Measurements from ENCODE around the gene ARHGEF28. TPM values are rescaled to one million over a fixed set of nuclear protein-coding genes. Genes with fewer than 3 reads are reported as not detected.

Gene ARHGEF28
- total RNA-seq, 1 donor from 2014 or later = 0.93 TPM

- Mint-ChIP-seq H3K9me3 (peaks cover 2% of the 10 kb centered on the region), H3K27ac (ENCODE audit: unreplicated experiment) (no peak overlapping the region), H3K4me1 (peaks cover 11% of the 10 kb centered on the region), H3K36me3 (ENCODE audit: low read depth) (no peaks in the 10 kb centered on the region), H3K27me3 (ENCODE audit: low read depth) (no peaks in the 10 kb centered on the region), H3K4me3 (no peak overlapping the region)
- no peak for DNase-seq (ENCODE audit: low read depth, low spot score)
- TF ChIP-seq, protein P1, sequence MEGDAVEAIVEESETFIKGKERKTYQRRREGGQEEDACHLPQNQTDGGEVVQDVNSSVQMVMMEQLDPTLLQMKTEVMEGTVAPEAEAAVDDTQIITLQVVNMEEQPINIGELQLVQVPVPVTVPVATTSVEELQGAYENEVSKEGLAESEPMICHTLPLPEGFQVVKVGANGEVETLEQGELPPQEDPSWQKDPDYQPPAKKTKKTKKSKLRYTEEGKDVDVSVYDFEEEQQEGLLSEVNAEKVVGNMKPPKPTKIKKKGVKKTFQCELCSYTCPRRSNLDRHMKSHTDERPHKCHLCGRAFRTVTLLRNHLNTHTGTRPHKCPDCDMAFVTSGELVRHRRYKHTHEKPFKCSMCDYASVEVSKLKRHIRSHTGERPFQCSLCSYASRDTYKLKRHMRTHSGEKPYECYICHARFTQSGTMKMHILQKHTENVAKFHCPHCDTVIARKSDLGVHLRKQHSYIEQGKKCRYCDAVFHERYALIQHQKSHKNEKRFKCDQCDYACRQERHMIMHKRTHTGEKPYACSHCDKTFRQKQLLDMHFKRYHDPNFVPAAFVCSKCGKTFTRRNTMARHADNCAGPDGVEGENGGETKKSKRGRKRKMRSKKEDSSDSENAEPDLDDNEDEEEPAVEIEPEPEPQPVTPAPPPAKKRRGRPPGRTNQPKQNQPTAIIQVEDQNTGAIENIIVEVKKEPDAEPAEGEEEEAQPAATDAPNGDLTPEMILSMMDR (conservative IDR thresholded peaks at IDR 0.05) = no peak
Observed at GRCh38 chr5:73814233-73814846, 188.3 kb downstream of the ARHGEF28 start.

- H3K4me3 Mint-ChIP-seq = no peak overlapping the region
- DNase-seq (ENCODE audit: low read depth, low spot score) = no peak
- peaks cover 6% of the 10 kb centered on the region for H3K9me3 Mint-ChIP-seq
- TF ChIP-seq, protein P1 (conservative IDR thresholded peaks at IDR 0.05) = no peak
- peaks cover 11% of the 10 kb centered on the region for H3K4me1 Mint-ChIP-seq
- H3K36me3 Mint-ChIP-seq (ENCODE audit: low read depth) = no peaks in the 10 kb centered on the region
- no peaks in the 10 kb centered on the region for H3K27me3 Mint-ChIP-seq (ENCODE audit: low read depth)
- no peak overlapping the region for H3K27ac Mint-ChIP-seq (ENCODE audit: unreplicated experiment)
Observed at GRCh38 chr5:73815631-73816030, 189.6 kb downstream of the ARHGEF28 start.

DNA sequence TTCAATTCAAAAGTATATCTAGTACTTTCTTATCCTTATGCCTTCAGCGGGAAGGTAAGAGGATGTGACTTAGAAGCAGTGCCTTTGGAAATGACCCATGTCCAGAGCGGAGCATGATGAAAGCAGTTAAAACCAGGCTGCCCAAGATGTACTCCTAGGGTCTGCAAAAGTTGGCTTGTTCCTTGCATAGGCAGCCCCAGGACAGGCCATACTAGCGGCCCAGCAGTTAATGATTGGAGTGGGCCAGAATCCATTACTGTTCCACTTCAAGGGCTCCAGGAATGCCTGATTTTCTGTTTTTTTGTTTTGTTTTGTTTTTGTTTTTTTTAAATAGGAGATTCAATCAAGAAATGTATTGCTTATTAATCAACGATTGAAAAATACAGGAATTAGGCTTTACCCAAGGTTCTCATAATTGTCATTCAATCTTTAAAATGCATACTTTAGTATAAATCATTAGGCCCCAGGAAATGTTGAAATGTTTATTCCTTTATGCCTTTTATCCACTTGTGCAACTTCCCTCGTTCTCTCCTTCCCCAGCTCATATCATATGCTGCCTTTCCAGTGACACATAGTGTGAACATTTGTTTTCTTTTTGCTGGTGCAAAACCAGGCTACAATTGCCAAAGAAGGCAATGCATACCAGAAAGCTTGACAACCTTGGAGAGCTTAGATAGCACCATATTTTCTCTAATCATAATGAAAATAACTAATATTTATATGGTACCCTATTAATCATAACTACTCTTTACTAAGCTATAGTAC, 190.8 kb downstream of the ARHGEF28 start:
- Mint-ChIP-seq H3K4me1 (peaks cover 11% of the 10 kb centered on the region), H3K4me3 (no peak overlapping the region), H3K36me3 (ENCODE audit: low read depth) (no peaks in the 10 kb centered on the region), H3K27me3 (ENCODE audit: low read depth) (no peaks in the 10 kb centered on the region), H3K27ac (ENCODE audit: unreplicated experiment) (no peak overlapping the region), H3K9me3 (peaks cover 6% of the 10 kb centered on the region)
- TF ChIP-seq, protein P1 (conservative IDR thresholded peaks at IDR 0.05) = no peak
- DNase-seq (ENCODE audit: low read depth, low spot score) = no peak

DNA sequence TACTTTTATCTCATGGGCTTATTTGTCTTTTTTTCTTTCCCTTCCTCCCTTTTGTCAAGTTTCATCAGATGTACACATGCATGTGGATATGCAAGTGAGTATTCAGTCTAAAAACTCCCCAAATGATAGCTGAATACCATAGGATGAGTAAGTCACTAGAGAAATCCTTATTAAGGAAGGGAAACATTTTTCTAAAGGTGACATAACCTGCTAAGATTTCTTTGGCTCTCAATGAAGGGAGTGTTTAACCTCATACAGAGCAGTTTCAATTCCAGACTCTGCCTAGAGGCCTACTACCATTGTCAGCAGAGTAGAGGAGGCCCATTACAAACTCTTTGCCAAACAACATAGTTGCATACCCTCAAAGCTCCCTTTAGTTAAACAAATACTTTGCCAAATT, 192.4 kb downstream of the ARHGEF28 start:
- Mint-ChIP-seq H3K4me3 (no peak overlapping the region), H3K27ac (ENCODE audit: unreplicated experiment) (no peak overlapping the region), H3K36me3 (ENCODE audit: low read depth) (no peaks in the 10 kb centered on the region), H3K9me3 (peaks cover 6% of the 10 kb centered on the region), H3K27me3 (ENCODE audit: low read depth) (no peaks in the 10 kb centered on the region), H3K4me1 (peaks cover 6% of the 10 kb centered on the region)
- TF ChIP-seq, protein P1 (conservative IDR thresholded peaks at IDR 0.05) = no peak
- DNase-seq (ENCODE audit: low read depth, low spot score) = no peak

DNA sequence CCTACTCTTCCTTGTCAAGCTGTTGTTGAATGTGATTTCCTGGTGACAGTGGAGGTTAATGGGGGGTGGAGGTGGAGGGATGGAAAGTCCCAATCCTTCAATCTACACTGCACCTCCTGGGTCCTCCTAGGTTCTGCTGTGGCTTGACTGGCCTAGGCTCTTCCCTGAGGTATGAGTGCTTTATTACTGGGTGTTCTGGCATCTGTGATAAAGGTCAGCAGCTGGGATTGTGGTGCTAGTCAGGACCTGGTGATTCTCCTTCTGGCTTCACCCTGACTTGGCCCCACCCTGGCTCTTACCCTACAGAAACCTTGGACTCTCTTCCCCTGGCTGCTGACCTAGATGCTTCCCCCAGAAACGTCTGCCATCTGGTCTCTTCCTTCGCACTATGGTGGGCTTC, 194.3 kb downstream of the ARHGEF28 start:
- DNase-seq (ENCODE audit: low read depth, low spot score) = no peak
- H3K27me3 Mint-ChIP-seq (ENCODE audit: low read depth) = no peaks in the 10 kb centered on the region
- H3K4me1 Mint-ChIP-seq = no peaks in the 10 kb centered on the region
- no peak overlapping the region for H3K27ac Mint-ChIP-seq (ENCODE audit: unreplicated experiment)
- no peaks in the 10 kb centered on the region for H3K36me3 Mint-ChIP-seq (ENCODE audit: low read depth)
- peaks cover 6% of the 10 kb centered on the region for H3K9me3 Mint-ChIP-seq
- TF ChIP-seq, protein P1 (conservative IDR thresholded peaks at IDR 0.05) = no peak
- no peak overlapping the region for H3K4me3 Mint-ChIP-seq

Measured in neural crest cell (in vitro differentiated cells).